Peyer's patch (tissue), 4 donors: Measurements from ENCODE around the gene NFKBIZ. TPM values are rescaled to one million over a fixed set of nuclear protein-coding genes. Genes with fewer than 3 reads are reported as not detected.
A peak's percentile ranks its signal among the peaks of the same experiment; 100 is the strongest.

ENCODE experiments used
- DNase-seq, 3 donors: peaks; one replicate each; pipeline ENCODE4 v3.0.0-alpha.2; 2017 to 2019
- H3K27ac ChIP-seq, 4 donors: fragments of 200-600 bp; sonication (generic); one replicate each; pipeline ENCODE4 v1.5.1; 2016 to 2019
- H3K27me3 ChIP-seq, 2 donors: fragments of 200-600 bp; sonication (generic); one replicate each; pipeline ENCODE4 v1.5.1; 2019
- H3K36me3 ChIP-seq, 3 donors: fragments of 200-600 bp; sonication (generic); one replicate each; pipeline ENCODE4 v1.5.1; 2016 to 2019
- H3K4me1 ChIP-seq, 4 donors: fragments of 200-600 bp; sonication (generic); one replicate each; pipeline ENCODE4 v1.5.1; 2016 to 2019
- H3K4me3 ChIP-seq, 4 donors: fragments of 200-600 bp; sonication (generic); 1 replicate in 3 of 4; 2 replicates in 1 of 4; pipeline ENCODE4 v1.5.1; 2016 to 2019; ENCODE audit warnings: mild to moderate bottlenecking in 1 of 4
- H3K9me3 ChIP-seq, 4 donors: fragments of 200-600 bp; sonication (generic); one replicate each; pipeline ENCODE4 v1.5.1; 2016 to 2019; ENCODE audit warnings: mild to moderate bottlenecking in 1 of 4
- CTCF ChIP-seq, 6 experiments: fragments of 450-650 bp in 4 of 6; fragments of 200-600 bp in 2 of 6; sonication (generic) in 1 of 6; IDR thresholded peaks; one replicate each; pipeline ENCODE4 v1.5.1; 2017 to 2019; ENCODE audit warnings: antibody characterized with exemption in 6 of 6, mild to moderate bottlenecking in 3 of 6, moderate library complexity in 1 of 6
- POLR2A ChIP-seq, 2 donors: fragments of 450-650 bp; IDR thresholded peaks; one replicate each; pipeline ENCODE4 v1.5.1; 2017; ENCODE audit warnings: antibody characterized with exemption in 2 of 2, mild to moderate bottlenecking in 2 of 2, moderate library complexity in 2 of 2
- total RNA-seq, 4 donors: library from RNA; depleted of rRNA; stranded (reverse); fragments of >200 nt; gene quantifications; one replicate each; pipeline ENCODE4 v1.1.0, GENCODE V29; 2016

NFKBIZ gene
- total RNA-seq, 4 donors from 2014 or later: 37.1 to 70.1 (median 52.9) TPM

DNA sequence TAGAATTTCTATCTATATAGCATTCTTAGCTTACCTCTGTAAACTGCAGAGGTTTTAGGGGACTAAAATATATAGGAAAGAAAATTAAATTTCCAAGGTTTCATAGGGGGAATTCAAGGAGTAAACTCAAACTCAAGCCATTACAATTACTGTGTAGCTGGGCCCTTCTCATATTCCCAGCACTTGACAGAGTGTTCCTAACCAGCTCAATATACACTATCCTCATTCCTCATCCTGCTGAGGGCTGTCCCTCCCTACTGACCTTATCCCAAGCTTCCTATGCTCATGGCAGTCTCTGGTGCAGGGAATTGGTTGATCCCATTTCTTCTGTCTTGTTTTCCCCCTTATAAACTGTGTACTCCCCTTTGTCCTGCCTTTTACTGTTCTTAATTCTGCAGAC lies 36.4 kb upstream of the NFKBIZ start:
- Histone ChIP-seq H3K9me3 (no peaks in the 10 kb centered on the region), H3K4me3 (no peak overlapping the region), H3K36me3 (no peaks in the 10 kb centered on the region), H3K27me3 (no peaks in the 10 kb centered on the region), H3K4me1 (peaks cover 0 to 17% (median 0%) of the 10 kb centered on the region in 4 donors), H3K27ac (no peak overlapping the region)
- no peak for TF ChIP-seq POLR2A (IDR thresholded peaks at IDR 0.05)
- DNase-seq: no peak

DNA sequence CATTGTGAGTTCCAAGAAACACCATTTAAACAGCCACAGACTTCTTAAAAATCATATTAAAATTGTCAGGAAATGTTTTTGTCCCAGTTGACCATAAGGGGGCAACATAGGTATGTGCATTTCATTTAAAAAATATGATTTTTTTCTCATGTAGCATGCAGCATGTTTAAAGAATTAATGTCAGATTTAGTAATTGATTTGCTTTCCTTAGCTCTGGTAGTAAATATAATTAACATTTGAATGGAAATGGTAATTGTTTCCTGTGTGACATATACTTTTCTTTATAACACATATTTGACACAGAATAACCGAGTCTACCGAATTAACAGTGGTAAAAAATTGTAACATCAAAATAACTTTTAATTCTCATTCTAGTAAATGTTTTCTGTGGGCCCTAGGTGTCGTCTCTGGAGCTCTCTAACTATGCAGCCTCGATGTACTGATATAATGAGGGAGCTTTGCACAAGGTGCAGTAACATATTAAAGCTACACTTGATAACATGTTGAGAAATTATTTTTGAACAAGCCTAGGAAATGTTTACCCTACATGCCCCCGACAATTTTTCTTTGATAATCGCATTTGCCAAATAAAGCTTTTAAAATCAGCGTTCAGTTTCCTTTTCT lies 35.4 kb upstream of the NFKBIZ start:
- TF ChIP-seq POLR2A (IDR thresholded peaks at IDR 0.05): no peak
- TF ChIP-seq CTCF (IDR thresholded peaks at IDR 0.05): peak; percentile 29 to 77 (median 62)
- no peaks in the 10 kb centered on the region for H3K36me3 ChIP-seq
- no peak overlapping the region for H3K4me3 ChIP-seq
- H3K27me3 ChIP-seq: no peaks in the 10 kb centered on the region
- DNase-seq: no peak
- H3K9me3 ChIP-seq: no peaks in the 10 kb centered on the region
- peaks cover 0 to 15% (median 0%) of the 10 kb centered on the region in 4 donors for H3K4me1 ChIP-seq
- H3K27ac ChIP-seq: no peak overlapping the region

DNA sequence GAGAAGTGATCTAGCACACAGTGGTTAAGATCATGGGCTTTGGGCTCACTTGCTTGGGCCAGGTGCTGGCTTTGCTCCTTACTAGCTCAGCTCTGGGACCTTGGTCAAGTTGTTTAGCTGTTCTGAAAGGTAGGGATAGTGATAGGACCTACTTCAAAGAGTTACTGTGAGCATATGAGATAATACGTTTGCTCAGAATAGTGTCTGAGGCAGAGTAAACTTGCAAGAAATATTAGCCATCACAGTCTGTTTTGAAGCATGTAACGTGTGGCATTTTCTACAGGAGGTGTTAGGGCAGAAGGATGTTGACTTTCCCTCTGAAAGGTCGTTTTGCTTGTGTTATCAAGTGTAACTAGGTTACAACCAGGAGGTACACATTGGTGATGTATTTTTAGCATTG lies 34.5 kb upstream of the NFKBIZ start:
- no peaks in the 10 kb centered on the region for H3K36me3 ChIP-seq
- no peak for DNase-seq
- no peak overlapping the region for H3K27ac ChIP-seq
- no peaks in the 10 kb centered on the region for H3K9me3 ChIP-seq
- H3K4me1 ChIP-seq: peaks cover 0 to 10% (median 0%) of the 10 kb centered on the region in 4 donors
- no peak for TF ChIP-seq POLR2A (IDR thresholded peaks at IDR 0.05)
- no peak for TF ChIP-seq CTCF (IDR thresholded peaks at IDR 0.05)
- H3K27me3 ChIP-seq: no peaks in the 10 kb centered on the region
- H3K4me3 ChIP-seq: no peak overlapping the region

GRCh38 chr3:101816215-101817149 lies 32.8 kb upstream of the NFKBIZ start:
- peaks cover 0 to 10% (median 0%) of the 10 kb centered on the region in 4 donors for H3K4me1 ChIP-seq
- no peaks in the 10 kb centered on the region for H3K27me3 ChIP-seq
- peaks cover 0 to 2% (median 0%) of the 10 kb centered on the region in 3 donors for H3K36me3 ChIP-seq
- DNase-seq: no peak
- TF ChIP-seq POLR2A (IDR thresholded peaks at IDR 0.05) (no peak), CTCF (IDR thresholded peaks at IDR 0.05) (no peak)
- no peak overlapping the region for H3K4me3 ChIP-seq
- H3K9me3 ChIP-seq: no peaks in the 10 kb centered on the region
- H3K27ac ChIP-seq: no peak overlapping the region

GRCh38 chr3:101817992-101818391 lies 31.3 kb upstream of the NFKBIZ start:
- Histone ChIP-seq H3K27ac (peak overlapping the region in 1 of 4 donors; percentile 55), H3K4me1 (peaks cover 0 to 10% (median 0%) of the 10 kb centered on the region in 4 donors), H3K27me3 (no peaks in the 10 kb centered on the region), H3K36me3 (peaks cover 0 to 4% (median 0%) of the 10 kb centered on the region in 3 donors), H3K4me3 (no peak overlapping the region), H3K9me3 (no peaks in the 10 kb centered on the region)
- TF ChIP-seq CTCF (IDR thresholded peaks at IDR 0.05) (no peak), POLR2A (IDR thresholded peaks at IDR 0.05) (no peak)
- DNase-seq: peak in 1 of 3 donors; percentile 44
